HG03159 (cell line): ENCODE data around the gene ZNF284.
A peak's percentile ranks its signal among the peaks of the same experiment; 100 is the strongest.

Experiments
- ATAC-seq: cut with Tn5 transposase; IDR thresholded peaks from one replicate; pipeline ENCODE4 v1.9.1; 2021; ENCODE audit warnings: mild to moderate bottlenecking, moderate library complexity; ENCODE audit not compliant: unreplicated experiment

The ZNF284 gene

DNA sequence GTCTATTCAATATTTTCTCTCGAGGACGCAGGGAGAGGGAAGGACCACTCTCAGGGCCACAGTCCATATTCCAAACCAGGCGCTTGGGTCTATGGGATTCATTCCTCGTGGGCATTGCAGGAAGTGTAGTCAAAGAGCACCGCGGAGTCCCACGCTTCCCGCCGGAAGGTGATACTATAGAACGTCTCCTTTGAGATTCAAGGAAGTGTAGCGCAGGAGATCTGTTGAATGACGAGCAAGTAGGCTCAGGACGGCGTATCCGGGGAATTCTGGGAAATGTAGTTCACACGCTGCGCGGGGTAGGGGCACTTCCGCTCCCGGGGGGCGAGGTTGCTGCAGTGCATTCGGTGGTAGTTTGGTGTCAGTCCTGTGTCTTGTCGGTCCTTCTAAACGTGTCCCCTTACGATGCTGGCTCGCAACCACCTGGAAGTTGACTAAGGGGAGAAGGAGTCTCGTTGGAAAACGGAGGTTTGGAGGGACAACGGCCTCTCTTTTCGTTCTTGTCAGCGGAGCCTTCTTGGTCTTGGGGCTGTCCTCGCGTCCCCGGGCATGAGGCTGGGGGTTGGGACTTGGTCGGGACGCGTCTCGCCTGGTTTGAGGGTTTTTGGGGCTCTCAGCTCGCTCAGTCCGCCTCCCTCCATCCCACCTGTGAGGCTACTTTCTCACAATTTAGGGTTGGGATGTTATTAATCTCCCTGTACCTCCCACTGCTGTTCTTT lies at the start of gene ZNF284:
TSS of gene ZNF284 (plus strand) at position 336 of the 719 bp plus-strand sequence. CDS start 4,231 bp downstream, outside the sequence.
- peak; percentile 99 for ATAC-seq

DNA sequence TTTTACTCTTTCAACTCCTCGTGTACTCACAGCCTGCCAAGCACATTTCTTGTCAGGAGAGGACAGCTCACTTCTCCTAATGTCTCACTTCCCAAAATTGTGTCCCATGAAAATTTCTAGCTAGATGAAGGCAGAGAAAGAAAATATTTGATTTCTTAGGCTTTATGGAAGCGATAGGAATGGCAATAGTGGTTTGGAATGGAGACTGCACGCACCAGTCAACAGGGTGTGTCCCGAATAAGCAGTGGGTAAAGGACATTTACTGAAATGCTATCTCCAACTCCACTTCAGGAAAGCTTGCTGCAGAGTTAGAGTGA lies 47.1 kb upstream of the ZNF284 start:
- no peak for ATAC-seq

DNA sequence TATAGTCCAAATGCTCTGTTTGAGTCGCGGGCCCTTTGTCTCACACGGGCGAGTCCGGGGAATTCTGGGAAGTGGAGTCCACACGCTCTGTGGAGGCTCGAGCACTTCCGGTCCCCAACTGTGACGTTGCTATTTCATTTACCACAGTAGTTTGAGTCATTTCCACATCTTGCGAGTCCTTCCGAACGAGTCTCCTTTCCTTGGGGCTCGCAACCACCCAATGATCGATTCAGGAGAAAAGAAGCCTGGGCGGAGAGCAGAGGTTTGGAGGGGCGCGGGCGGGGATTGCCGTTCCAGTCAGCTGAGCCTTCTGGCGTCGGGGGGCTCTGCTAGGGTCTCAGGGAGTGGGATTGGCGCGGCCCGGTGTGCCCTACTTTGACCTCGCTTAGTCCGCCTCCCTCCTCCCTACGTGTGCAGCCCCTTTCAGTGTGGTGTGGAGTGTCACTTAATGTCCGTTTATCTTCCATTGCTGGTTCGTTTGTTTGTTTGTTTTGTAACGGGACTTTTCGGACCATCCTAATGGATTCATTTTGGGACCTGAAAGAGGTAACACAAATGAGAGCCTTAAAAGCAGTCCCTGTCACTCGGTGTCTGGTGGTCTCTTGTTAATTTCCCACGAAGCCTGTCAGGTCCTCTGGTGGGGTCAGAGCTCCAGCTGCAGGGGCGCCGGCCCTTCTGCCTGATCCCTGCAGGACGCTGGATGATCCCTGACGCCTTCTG lies 46.6 kb upstream of the ZNF284 start, which contains the start of gene ZNF222:
TSS of gene ZNF222 (plus strand) at position 163 of the 720 bp plus-strand sequence. CDS start at position 221, 58 bp downstream.
- ATAC-seq: peak; percentile 97

DNA sequence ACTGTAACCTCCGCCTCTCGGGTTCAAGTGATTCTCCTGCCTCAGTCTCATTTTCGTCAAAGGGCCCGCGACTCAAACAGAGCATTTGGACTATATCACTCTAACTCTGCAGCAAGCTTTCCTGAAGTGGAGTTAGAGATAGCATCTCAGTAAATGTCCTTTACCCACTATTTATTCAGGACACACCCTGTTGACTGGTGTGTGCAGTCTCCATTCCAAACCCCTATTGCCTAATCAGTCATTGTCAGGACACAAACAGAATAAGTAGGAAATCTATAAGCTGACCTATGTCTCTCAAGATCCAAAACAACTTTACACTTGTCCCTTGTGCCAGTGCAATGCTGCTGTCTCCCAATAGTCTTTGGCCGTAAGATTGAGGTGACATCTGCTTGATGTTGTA lies 45.3 kb upstream of the ZNF284 start:
- ATAC-seq: no peak

DNA sequence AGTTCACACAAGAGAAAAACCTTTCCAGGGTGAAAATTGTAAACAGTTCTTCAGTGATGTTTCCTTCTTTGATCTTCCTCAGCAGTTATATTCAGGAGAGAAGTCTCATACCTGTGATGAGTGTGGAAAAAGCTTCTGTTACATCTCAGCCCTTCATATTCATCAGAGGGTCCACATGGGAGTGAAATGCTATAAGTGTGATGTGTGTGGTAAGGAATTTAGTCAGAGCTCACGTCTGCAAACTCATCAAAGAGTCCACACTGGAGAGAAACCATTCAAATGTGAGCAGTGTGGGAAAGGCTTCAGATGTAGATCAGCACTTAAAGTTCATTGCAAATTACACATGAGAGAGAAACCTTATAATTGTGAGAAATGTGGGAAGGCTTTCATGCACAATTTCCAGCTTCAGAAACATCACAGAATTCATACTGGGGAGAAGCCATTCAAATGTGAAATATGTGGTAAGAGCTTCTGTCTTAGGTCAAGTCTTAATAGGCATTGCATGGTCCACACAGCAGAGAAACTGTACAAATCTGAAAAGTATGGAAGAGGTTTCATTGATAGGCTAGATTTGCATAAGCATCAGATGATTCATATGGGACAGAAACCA lies 39.9 kb upstream of the ZNF284 start:
- ATAC-seq: no peak

DNA sequence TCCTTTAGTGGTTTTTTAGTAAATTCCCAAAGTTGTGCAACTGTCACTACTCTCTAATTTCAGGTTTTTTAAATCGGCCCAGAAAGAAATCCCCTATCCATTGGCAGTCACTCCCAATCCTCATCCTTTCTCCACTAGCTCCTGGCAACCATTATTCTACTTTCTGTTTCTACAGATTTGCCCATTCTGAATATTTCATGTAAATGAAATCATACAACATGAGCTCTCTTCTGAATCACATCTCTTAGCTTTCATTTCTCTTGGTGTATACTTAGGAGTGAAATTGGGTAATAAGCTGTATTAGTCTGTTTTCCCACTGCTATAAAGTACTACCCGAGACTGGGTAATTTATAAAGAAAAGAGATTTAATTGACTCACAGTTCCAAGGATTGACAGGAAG lies 29.8 kb upstream of the ZNF284 start:
- ATAC-seq: no peak

DNA sequence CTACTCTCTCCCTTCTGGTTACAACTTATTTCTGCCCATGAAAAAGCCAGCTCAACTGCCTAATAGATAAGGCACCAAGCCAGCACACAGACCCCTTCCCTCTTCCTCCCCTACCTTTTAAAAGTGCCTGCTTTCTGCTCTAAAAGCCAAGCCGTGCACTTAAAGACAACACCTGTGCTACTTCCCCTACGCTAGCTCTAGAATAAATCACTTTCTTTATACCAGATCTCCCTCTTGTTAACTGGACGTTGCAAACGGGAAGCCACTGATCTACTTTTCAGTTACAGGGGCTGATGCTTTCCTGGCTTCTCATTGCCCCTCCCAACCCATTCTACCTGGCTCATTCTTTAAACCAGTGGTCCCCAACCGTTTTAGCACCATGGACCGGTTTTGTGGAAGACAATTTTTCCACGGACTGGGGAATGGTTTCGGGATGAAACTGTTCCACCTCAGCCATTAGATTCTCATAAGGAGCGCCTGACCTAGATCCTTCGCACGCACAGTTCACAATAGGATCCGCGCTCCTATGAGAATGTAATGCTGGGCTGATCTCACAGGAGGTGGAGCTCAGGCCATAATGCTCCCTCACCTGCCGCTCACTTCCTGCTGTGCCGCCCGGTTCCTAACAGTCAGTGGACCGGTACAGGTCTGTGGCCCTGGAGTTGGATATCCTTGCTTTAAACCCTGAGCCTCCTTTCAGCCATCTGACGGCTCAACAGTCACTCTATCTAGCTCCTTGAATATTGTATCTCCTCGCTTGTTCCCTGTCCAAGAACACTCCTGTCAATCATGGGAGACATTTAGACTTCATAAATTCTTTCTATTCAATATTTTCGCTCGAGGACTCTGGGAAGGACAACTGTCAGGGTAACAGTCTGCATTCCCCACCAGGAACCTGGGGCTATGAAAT lies 21.0 kb upstream of the ZNF284 start:
- peak; percentile 38 for ATAC-seq

DNA sequence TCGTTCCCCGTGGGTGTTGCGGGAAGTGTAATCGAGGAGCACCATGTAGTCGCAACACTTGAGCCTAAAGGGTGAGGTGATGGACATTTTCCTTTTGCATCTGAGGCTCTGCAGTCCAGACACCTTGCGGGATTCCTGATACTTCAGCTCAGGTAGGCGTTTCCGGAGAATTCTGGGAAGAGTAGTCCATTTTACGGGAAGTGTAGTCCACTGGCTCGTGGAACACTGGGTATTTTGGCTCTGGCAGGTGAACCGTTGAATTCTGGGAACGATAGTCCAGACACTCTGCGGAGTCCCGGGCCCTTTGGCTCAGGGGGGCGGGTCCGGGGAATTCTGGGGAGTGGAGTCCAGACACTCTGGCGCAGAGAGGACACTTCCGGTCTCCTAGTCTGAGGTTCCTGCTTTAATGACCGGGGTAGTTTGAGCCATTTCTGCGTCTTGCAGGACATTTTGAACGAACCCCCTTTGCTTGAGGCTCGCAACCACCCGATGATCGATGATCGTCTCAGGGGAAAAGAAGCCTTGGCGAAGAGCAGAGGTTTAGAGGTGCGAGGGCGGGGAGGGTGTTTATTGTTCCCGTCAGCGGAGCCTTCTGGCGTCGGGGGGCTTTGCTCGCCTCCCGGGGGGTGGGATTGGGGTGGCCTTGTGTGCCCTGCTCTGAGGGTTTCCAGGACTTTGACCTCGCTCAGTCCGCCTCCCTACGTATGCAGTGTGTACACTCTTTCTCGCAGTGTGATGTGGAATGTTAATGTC lies 20.1 kb upstream of the ZNF284 start, which contains the start of gene ZNF223:
TSS of gene ZNF223 (plus strand) at position 387 of the 753 bp plus-strand sequence. CDS start 3,141 bp downstream, outside the sequence.
- ATAC-seq: peak; percentile 52

DNA sequence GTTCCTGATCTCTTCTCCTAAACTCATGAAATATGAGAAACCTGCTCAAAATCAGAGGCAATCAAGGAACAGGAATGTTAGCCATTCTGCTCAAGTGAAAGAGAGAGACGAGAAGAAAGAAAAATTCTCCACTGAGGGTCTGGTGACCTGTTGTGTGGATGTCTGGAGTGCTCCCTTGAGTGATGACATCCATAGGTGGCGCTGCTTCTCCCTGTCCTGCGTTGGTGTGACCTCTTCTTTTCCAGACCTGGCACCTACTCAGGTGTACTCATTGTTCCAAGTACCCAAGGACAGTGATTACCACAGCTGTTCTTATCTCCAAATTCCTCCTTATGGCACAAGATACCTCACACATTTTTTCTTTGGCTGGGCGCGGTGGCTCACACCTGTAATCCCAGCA lies 16.1 kb upstream of the ZNF284 start:
- ATAC-seq: no peak

DNA sequence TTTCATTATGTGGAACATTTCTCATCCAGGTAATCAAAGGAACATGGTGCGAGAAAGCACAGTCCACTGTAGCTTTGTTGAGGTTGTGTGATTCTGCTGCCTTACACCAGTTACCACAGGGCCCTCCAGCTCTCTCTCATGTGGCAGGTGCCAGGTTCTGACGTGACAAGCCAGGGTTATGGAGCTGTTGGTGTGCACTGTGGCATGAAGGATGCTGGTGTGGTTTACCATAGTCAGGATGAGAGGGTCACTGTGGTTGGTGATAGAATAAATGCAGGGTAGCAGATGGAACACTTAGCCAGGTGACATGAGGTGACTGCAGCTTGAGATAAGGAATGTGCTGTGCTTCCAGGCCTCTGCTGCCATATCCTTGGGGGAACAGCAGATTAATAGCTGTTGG lies 12.7 kb upstream of the ZNF284 start:
- no peak for ATAC-seq

DNA sequence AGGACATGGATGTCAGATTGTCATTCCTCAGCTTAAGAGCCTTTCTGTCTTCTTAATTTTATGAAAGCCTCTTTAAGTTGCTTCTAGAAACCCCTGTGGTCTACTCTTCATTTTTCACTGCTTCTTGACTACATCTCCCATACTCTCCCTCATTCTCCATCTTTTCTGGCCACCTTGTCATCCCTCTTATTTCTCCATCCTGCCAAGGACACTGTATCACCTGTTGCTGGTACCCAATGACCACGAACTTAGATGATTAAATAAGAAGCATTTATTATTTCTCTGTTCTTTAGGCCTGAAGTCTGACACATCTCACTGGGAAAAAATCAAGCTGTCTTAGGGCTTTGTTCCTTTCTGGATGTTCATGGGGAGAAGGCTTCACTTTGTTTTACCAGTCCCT lies 10.9 kb upstream of the ZNF284 start:
- ATAC-seq: no peak

DNA sequence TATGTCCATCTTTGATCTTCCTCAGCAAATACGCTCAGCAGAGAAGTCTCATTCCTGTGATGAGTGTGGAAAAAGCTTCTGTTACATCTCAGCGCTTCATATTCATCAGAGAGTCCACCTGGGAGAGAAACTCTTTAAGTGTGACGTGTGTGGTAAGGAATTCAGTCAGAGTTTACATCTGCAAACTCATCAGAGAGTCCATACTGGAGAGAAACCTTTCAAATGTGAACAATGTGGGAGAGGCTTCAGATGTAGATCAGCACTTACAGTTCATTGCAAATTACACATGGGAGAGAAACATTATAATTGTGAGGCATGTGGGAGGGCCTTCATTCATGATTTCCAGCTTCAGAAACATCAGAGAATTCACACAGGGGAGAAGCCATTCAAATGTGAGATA lies 5.7 kb upstream of the ZNF284 start:
- no peak for ATAC-seq

DNA sequence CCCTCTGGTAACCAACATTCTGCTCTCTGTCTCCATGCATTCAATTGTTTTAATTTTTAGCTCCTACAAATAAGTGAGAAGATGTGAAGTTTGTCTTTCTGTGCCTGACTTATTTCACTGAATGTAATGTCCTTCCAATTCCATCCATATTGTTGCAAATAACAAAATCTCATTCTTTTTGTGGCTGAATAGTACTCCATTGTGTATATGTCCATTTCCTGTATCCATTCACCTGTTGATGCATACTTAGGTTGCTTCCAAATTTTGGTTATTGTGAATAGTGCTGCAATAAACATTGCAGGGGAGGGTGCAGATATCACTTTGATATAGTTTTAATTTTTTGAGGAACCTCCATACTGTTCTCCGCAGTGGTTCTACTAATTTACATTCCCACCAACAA lies 2.5 kb upstream of the ZNF284 start:
- no peak for ATAC-seq

DNA sequence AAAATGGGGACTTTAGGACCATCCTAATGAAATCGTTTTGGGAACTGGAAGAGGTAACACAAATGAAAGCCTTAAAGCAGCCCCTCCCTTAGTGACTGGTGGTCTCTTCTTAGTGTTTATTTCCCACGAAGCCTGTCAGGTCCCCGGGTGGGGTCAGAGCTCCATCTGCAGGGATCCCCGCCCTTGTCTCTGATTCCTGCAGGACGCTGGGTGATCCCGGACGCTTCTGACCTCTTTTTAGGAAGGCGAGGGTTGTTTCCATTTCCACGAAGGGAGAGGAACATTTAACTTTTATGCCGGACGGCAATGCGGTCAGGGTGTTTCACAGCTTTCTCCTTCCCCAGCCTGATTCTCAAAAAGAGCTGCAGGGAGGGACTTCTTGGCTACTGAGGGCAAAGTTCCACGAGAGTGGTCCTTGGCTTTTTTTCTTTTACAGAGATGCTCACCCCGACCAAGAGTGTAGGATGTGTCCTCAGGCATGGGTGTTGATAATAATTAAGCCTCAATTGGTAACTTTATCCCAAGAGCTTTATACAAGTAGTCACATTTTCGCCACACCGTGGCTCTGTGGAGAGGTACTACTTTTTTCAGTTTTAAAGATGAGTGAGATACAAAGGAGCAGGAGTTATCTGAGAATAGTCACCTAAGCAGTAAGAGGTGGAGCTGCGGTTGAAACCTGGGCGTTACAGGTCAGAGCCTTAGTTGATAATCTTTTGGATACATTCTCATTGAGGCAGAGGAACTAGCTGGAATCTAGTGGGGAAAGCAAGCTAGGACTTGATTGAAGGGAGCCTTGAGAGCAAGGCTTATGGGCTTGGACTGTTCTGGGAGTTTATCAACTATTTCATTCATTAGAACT lies 813 bp downstream of the ZNF284 start:
- ATAC-seq: no peak

DNA sequence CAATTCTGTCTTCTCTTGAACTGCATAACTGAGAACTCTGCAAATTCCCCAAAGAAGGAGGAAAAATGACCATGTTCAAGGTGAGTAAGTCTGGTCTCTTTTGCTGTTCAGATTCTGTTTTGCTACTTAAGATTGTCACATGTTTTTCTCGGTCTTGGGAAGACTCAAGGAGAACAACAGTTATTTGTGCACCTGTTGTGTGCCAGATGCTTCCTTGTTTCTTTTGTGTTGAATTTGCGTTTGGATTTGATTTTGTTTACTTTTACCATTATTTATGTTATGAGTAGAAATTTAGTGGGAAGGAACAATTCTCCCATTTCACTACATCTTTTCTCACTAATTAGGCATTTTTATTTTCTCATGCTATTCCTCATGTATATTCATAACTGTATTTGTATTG lies 4.4 kb downstream of the ZNF284 start:
- ATAC-seq: no peak

DNA sequence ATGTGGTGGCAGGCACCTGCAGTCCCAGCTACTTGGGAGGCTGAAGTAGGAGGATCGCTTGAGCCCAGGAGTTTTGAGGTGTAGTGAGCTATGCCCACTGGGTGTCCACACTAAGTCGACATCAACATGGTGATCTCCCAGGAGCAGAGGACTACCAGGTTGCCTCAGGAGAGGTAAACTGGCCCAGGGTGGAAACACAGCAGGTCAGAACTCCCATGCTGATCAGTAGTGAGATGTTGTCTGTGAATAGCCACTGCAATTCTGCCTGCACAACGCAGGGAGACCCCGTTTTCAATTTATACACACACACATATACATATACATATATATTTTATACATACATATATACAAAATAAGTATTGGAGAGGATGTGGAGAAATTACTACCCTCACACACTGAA lies 20.1 kb downstream of the ZNF284 start:
- ATAC-seq: no peak

DNA sequence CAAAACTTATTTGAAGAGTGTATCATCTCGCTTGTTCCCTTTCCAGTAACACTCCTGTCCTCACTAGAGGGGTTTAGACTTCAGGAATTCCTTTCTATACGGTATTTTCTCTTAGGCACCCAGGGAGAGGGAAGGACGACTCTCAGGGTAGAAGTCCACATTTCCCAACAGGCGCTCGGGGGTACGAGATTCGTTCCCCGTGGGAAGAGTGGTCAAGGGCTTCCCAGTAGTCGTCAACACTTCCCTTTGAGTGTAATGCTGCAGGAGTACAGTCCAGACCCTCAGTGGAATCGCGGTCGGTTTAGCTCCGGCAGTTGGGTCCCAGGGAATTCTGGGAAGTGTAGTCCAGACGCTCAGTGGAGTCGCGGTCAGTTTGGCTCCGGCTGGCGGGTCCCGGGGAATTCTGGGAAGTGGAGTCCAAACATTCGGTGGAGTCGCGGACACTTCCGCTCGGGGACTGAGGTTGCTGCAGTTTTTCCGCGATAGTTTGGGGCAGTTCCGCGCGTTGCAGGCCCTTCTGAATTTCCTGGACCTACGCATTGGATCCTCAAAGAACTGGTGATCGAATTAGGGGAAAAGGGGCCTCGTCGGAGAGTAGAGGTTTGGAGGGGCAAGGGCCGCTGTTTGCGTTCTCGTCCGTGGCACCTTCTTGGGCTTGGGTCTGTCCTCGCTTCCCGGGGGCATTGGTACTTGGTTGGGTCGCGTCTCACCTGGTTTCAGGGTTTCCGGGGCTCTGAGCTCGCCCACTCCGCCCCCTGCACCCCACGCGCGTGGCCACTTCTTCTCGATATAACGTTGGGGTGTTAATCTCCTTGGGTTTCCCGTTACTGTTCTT lies 22.2 kb downstream of the ZNF284 start, which contains the start of gene ZNF224:
TSS of gene ZNF224 (plus strand) at position 431 of the 835 bp plus-strand sequence. CDS start 3,513 bp downstream, outside the sequence.
- peak; percentile 77 for ATAC-seq

DNA sequence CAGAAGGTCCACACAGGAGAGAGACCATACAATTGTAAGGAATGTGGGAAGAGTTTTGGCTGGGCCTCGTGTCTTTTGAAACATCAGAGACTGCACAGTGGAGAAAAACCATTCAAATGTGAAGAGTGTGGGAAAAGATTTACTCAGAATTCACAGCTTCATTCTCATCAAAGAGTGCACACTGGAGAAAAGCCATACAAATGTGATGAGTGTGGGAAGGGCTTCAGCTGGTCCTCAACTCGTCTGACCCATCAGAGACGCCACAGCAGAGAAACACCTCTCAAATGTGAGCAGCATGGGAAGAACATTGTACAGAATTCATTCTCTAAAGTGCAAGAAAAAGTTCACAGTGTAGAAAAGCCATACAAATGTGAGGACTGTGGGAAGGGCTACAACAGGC lies 35.8 kb downstream of the ZNF284 start:
- ATAC-seq: no peak
